GM19468 (cell line): ENCODE measurements around the gene CCDC134.
"Not testable (repeated sequence)": the region's sequence is repeated elsewhere in the genome, so short reads cannot be mapped to it uniquely, and the experiment has no call there.

Experiments
- ATAC-seq: cut with Tn5 transposase; IDR thresholded peaks from one replicate; pipeline ENCODE4 v1.9.1; 2021; ENCODE audit warnings: mild to moderate bottlenecking, moderate library complexity, moderate number of reproducible peaks; ENCODE audit not compliant: unreplicated experiment; ENCODE audit errors: extremely low read depth

Gene CCDC134

DNA sequence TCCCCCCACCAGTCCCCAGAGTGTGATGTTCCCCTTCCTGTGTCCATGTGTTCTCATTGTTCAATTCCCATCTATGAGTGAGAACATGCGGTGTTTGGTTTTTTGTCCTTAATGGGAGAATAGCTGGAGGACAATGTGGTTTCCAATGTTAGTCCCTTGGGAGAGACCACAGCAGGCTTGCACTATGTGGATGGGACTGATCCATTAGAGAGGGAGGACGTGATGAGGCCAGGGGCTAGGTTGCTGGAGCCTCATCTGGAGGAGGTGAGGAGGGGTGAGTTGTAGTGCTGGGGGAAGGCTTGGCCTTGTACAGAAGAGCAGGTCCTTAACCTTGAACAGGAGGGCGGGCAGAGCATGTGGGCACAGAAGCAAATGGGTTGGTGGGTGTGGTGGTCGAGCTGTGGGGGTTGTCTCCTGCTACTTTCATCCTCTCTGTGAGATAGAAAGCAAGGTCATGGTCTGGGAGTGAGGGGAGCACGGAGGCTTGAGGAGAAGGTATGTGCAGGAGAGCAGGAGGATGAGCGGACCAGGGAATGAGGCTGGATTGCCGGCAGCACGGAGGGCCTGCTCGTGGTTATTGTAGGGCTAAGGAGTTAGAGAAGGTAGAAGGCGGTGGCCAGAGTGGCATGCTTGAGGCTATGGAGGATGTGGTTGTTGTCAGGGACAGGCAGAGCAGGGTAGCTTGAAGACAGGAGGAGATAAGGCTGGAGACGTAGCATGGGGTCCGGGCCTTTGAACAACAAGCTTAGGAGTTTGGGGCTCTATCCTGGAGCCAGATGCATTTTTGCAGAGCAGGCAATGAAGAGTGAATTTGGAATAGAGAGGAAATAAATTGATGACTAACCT lies 21.2 kb downstream of the CCDC134 start:
- ATAC-seq = no peak

DNA sequence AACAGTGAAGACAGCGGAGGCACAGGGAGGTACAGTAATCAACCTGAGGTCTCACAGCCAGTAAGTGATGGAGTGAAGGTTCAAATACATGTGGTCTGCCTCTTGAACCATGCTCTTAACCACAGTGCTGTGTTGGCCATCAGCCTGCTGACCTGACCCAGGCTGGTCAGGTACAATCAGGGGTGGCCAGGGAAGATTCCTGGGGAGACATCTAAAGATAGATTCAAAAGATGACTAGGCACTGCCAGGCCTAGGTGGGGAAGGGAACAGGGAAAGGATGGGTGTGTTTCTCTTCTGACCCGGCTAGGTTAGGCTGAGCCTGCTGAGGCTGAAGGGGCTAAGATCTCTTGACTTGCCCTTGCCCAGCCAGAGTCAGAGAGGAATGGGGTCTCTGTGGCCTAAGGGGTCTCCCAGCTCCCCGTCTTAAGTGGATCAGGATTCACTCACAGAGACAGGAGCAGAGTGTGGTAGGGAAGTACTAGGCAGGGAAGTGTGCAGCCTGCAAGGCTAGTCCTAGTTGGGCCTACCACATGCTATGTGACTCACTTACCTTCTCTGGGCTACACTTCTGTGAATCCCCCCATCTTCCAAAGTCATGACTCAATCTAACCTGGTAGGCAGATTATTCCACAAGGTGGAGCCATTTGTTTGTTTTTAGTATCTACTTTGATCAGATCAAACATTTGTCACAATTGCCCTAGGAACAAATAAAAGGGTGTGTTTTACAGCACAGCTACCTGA lies 22.0 kb downstream of the CCDC134 start:
- no peak for ATAC-seq

DNA sequence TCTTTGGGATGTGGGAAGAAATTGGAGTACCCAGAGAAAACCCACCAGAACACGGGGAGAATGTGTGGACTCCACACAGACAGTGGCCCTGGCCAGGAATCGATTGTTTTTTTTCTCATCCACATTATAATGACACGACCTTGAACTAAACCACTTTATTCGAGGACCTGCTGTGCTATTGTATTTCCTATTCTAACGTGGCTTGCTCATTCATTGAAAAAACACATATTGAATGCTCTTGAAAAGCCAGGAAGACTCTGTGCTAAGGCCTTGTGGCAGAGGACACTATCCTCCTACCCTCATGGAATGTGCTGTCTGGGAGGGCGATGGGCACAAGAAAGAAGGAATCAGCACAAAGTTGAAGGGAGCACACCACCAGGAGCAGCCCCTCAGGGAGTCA lies 23.3 kb downstream of the CCDC134 start:
- no peak for ATAC-seq

DNA sequence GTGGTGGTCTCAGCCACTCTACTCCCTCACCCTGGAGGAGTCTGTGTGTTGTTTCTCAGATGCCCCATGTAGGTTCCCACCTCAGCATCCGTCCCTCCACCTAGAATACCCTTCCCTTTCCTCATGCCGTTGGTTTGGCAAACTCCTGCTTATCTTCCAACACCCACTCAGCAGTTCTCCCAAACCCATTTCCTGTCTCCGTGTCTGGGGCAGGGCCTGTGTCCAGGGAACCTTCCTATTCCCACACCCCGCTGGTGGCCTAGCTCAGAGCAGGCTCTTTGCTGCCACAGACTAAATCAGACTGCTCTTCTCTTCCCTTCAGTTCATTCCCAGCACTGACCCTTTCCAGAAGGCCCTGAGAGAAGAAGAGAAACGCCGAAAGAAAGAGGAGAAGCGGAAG lies 24.9 kb downstream of the CCDC134 start:
- ATAC-seq = no peak

DNA sequence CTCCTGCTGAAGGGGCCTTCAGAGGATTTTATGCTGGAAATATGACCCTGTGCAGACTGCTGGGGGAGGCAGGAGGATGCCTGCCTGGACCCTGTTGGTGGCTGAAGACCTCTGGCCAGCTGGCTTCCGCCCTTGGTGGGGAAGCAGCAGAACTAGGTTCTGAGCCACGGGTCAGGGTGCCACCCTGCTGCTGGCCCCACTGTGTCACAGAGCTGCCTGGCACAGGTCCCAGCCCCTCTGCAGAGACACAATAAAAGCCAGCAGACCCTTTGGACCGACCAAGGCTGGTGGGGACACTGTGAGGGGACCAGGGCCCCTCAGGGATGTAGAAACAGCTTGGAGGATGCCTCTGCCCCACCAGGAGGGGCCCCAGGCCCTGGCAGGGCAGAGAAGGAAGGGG lies 25.5 kb downstream of the CCDC134 start:
- ATAC-seq = no peak

DNA sequence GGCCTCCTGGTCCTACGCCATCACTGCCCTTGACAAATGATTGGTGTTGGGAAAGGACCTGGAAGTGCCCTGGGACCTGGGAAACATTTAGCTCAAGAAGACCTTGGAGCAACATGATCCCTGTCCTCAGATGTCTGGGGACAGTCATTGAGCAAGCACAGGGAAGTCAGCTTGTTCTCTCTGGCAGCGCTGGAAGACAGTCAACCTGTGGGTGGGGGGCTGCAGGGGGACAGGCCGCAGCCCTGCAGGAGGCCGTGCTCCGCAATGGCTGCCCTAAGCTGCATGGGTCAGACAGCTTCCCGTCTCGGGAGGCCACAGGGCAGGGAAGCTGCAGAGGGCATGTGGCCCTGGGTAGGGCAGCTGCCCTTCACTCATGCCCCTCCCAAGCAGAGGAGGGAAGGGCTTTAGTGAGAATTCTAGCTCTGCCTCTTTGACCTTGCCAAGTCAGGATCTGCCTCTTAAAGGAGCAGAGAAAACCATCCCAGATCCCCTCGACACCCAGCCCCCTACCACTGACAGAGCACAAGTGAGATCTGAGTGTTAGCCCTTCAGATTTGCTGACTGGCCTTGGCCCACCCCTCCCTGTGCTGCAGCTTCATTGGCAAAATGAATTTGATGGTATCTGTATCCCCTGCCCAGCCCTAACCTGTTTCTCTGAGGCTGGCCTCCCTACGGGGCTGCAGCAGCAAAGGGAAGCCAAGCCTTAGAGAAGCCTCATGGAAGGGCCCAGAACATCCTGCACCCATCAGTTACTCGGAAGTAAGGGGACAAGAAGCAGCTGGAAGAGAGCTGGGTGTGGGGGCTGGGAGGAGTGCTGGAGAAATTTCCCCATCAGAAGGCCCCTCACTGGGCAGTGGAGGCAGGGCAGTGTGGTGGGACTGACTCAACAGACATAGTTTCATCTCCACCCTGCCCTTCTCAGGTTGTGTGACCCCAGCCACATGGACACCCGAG lies 26.2 kb downstream of the CCDC134 start:
- ATAC-seq = no peak

DNA sequence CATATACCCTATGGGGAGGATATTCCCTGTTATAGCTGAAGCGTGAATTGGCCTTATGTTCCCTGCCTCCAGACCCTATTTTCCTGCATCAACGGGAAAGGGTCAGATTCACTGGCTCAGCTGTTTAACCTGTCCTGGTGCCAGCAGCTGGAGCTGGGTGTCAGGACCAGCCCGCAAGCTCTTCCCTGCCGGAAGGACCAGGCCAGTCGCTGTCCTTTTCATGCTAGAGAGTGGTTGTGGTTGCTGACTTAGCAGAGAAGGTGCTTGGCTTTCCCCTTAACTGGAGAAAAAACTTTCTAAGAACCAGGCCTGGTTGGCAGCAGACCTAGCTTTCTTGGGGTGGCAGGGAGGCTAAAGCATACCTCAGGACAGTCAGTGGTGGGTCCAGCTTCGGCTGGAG lies 27.2 kb downstream of the CCDC134 start:
- ATAC-seq = no peak

DNA sequence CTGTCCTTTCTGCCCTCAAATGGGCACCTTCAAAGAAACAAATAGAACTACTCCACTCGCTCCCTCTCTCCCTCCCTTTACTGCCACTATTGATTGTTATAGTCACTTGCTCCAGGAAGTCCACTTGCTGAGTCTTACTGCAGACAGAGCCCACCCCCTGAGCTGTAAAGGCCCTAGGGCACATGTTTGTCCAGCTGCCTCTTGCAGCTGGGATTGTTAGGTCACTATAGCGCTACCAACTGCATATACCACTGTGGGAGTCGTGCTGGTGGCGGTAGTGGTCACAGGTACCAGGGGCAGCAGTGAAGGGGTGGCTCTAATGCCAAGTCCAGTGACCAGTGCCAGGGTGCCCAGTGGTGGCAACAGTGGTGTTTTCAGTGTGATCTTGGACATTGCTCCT lies 28.0 kb downstream of the CCDC134 start:
- no peak for ATAC-seq

DNA sequence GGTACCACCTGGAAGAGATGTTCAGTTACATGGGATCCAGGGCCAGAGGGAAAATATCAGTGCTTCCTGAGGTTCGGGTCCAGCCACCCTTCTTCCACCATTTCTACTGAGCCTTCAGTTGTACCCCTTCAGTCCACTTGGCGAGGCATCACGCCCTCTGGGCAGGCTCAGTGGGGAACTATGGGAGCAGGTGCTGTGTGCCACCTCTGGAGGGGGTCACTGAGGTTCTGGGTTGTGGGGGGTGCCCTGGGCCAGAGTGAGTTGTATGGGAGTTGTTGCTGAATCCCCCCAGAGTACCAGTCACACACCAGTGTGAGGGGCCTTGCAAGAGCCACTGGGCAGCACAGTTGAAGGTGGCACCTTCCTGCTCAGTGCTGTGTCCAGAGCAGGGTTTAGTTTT lies 29.7 kb downstream of the CCDC134 start:
- ATAC-seq = no peak

DNA sequence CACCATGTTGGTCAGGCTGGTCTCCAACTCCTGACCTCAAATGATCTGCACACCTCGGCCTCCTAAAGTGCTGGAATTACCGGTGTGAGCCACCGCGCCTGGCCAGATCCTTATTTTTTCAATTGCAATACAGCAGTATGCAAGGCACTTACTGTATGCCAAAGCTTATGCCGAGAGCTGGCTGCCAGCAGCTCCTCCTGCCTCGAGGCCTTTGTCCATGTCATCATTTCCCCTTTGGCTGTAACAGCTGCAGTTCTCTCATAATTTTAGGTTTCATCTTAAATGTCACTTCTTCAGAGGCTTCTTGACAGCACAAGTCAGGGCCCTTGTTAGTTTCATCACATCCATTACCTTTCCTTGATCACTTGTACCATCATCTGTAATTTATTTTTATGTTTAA lies 30.9 kb downstream of the CCDC134 start:
- ATAC-seq = no peak

DNA sequence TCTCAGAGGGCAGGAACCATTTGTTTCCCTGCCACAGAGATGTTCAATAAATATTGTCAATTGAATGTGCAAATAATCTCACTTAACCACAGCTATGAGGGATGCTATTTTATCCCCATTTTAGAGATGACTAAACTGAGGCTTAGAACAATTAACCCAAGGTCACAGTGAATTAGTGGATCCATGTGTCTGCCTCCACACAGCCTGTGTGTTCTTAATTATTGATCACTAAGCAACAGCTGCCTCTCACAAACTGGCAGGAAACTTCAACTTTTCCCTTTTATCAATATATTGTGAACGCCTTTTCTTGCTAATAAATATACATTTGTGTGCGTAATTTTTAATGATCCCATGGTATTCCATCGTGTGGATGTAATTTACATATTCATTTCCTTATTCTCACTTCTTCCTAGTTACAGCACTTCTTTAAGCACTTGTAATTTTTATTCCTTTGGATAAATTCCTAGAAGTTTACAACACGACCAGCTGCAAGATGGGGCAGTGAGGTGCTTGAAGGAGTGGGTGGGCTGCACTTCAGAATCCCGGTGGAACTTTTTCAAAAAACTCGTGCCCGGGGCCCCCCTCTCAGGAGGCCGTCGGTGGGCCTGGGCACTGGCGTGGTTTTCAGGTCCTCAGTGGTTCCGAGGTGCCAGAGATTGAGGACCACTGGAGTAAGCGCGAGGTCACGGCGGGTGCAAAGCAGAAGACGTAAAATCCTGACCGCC lies 31.5 kb downstream of the CCDC134 start:
- ATAC-seq = no peak

DNA sequence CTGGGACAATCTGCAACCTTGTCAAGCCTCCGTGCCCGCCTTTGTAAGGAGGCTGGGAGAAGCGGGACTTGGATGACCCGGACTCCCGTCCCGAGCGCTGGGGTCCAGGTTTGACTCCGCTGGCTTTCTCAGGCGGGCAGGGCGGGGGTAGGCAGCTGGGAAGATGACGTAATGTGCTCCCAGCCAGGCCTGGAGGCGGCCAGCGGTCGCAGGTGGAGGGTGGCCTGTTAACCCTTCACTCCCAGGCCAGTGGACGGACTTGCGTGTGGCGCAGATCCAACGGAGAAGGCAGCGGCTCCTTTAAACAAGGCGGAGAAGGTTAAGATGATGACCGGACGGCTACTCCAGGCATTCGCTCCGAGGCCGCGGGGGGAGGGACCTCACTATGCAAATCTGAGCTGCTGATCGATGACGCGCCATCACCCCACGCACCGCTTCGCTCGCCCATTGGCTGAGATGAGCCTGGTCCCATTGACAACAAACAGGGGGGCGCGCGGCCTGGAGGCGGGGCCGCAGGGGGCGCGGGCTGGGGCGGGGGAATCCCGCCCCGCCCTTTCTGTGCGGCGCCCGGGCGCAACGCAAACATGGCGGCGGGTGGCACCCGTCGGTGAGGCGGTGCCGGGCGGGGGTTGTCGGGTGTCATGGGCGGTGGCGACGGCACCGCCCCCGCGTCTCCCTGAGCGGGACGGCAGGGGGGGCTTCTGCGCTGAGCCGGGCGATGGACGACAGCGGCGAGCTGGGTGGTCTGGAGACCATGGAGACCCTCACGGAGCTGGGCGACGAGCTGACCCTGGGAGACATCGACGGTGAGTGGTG lies 32.3 kb downstream of the CCDC134 start, which contains the start of gene SREBF2:
Gene SREBF2 (plus strand): TSS at position 553 of the 816 bp plus-strand sequence. CDS start 166 bp downstream, at position 719.
- ATAC-seq = peak; percentile 67

DNA sequence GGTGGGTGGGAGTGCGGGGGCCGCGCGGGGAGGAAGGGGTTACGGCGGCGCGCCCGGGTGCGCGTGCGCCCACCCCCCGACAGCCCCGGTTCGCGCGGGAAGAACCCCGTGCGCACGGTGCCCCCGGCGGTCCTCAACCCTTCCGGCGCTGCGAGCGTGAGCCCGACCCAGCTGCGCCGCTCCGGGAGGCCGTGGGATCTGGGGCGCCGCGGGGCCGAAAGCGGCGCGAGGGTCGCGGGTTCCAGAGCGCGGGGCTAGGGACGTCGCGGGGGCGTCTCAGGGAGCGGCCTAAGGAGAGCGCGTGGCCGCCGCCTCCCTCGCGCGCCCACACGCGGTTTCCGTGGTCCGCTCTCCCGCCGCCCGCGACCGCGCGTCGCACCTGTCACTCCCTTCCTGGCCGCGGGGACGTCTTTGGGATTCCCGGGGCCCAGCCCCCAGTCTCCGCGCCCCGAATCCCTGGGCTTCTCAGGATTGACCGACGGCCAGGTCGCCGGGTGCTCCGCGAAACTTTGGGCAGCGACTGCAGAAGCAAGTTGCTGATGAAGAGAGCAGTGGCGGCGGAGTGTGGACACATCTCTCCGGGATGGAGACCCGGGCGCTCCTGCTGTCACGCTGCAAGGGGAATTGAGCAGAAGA lies 33.0 kb downstream of the CCDC134 start:
- ATAC-seq = no peak

DNA sequence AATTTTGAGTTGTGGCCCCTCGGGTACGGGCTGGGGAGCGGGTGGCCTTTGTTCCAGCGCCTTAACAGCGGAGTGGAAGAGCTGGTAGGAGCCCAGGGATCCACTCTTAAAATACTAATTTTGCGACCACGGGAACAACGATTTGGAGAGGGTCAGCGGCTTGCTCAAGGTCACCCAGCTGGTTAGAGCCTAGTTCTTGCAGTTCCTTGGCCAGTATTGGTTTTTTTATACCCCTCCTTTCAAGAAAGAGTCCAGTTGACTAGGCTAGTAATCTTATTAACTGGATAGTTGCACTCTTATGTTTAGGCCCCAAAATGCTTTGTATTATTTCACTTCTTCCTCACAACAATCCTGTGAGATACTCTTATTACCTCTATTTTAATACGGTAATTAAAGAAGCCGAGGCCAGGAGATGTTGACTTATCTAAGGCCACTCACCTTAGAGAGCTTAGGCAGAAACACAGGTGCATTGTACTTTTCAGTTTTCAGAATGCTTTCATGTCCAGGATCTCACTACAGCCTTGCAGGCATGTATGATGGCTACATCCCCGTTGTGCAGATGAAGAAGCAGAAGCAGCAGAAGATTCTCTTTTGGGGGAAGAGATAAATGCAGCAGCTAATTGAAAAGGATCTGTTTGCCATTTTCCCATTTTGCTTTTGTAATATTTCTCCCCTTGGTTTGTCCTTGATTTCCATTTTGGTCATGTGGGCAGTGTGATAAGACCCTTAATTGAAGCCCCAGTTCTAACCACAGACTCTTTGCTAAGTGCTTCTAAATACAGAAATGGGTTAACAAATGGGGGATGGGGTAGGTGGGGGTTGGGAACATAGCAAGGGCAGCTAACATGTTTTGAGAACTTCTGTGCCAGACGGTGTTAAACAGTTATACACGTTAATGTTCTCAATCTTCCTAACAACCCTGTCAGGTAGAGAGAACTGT lies 33.8 kb downstream of the CCDC134 start:
- no peak for ATAC-seq

DNA sequence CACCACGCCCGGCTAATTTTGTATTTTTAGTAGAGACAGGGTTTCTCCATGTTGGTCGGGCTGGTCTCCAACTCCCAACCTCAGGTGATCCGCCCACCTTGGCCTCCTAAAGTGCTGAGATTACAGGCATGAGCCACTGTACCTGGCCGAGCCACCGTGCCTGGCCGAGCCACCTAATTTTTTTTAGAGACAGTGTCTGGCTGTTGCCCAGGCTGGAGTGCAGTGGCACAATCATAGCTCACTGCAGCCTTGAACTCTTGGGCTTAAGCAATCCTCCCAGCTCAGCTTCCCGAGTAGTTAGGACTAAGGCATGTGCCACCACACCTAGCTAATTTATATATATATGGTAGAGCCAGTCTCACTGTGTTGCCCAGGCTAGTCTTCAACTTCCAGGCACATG lies 35.0 kb downstream of the CCDC134 start:
- ATAC-seq = not testable (repeated sequence)

DNA sequence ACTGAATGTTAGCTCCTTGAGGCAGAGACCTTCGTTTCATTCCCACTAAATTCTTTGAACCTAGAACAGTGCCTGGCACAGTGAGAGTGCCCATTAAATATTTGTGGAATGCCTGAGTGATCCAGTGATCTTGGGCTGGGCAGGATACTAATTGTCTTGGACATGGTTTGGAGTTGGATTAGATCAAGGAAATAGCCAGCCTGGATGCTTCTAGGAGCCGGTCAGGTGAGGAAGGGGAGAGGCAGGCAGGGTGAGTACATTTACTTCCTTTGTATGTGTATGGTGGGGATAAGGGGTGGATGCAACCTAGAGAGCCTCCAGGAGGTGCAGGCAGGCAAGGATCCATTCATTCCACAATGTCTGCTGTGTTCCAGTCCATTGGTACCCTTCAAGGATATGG lies 36.1 kb downstream of the CCDC134 start:
- ATAC-seq = no peak

DNA sequence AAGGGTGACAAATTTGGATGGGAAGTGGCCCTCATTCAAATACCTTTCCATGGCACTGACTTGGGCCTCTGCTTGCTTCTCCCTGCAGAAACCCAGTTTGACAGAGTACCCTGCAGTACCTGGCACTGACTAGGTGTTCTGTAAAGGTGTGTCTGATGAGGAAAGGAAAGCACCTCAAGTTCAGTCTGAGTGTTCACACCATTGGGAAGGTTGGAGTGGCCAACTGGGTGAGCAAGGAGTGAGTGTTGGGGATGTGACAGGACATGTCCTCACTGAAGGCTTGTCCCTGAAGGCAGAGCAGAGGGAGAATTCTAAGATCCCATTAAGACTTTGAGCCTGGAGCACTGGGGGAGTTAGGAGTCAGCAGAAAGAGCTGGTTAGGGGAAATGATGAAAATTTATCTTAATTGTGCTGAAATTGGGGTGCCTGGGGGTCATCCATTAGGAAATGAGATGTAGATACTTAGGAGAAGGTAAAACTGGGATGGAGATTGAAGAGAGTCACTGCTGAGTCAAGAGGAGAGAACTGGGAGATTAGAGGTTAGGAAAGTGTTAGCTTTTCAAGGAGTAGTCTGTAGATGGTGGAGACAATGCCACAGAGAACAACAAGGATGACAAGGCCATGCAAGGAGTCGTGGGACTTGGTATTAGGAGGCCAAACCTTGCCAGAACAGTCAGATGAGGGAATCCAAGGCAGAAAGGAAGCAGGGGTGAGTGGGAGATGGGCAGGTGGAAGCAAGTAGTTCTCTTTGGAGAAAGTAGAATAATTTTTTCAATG lies 38.6 kb downstream of the CCDC134 start:
- ATAC-seq = no peak
